Endometrium (tissue), 2 donors: ENCODE data around the gene SH3PXD2A.

Source experiments
- FAIRE-seq: peaks from 2 replicates; lab custom pipeline; 2012; peaks lifted over from hg19 to GRCh38; lab: Jason Lieb, UNC
- donor health status: control.
- donor health status: control.

Gene SH3PXD2A

GRCh38 chr10:103683851-103684250, 171.5 kb downstream of the SH3PXD2A start:
- FAIRE-seq: no peak

- no peak for FAIRE-seq
Observed at GRCh38 chr10:103682631-103683030, 172.7 kb downstream of the SH3PXD2A start.

GRCh38 chr10:103681617-103682399, 173.6 kb downstream of the SH3PXD2A start:
- no peak for FAIRE-seq

- FAIRE-seq: no peak
Observed at GRCh38 chr10:103680869-103681236, 174.5 kb downstream of the SH3PXD2A start.

- no peak for FAIRE-seq
Observed at GRCh38 chr10:103679096-103679790, 176.1 kb downstream of the SH3PXD2A start.

GRCh38 chr10:103678178-103678526, 177.2 kb downstream of the SH3PXD2A start:
- peak; percentile 80 for FAIRE-seq

- no peak for FAIRE-seq
Observed at GRCh38 chr10:103677486-103678177, 177.7 kb downstream of the SH3PXD2A start.

GRCh38 chr10:103676851-103677417, 178.4 kb downstream of the SH3PXD2A start:
- no peak for FAIRE-seq

- FAIRE-seq: no peak
Observed at GRCh38 chr10:103676058-103676785, 179.2 kb downstream of the SH3PXD2A start.

GRCh38 chr10:103673606-103674005, 181.8 kb downstream of the SH3PXD2A start:
- FAIRE-seq: no peak

- no peak for FAIRE-seq
Observed at GRCh38 chr10:103672345-103672744, 183.0 kb downstream of the SH3PXD2A start.

- FAIRE-seq: no peak
Observed at GRCh38 chr10:103671126-103671895, 184.1 kb downstream of the SH3PXD2A start.

GRCh38 chr10:103669944-103670343, 185.4 kb downstream of the SH3PXD2A start:
- FAIRE-seq: no peak

GRCh38 chr10:103669243-103669929, 186.0 kb downstream of the SH3PXD2A start:
- no peak for FAIRE-seq

GRCh38 chr10:103668351-103669242, 186.8 kb downstream of the SH3PXD2A start:
- peak; percentile 37 for FAIRE-seq

GRCh38 chr10:103667356-103667755, 188.0 kb downstream of the SH3PXD2A start:
- FAIRE-seq: no peak

GRCh38 chr10:103666762-103667150, 188.6 kb downstream of the SH3PXD2A start:
- FAIRE-seq: no peak

- no peak for FAIRE-seq
Observed at GRCh38 chr10:103666087-103666761, 189.2 kb downstream of the SH3PXD2A start.
